ENCODE results near the gene ARHGAP10. TPM values are rescaled to one million over a fixed set of nuclear protein-coding genes. Genes with fewer than 3 reads are reported as not detected.
A peak's percentile ranks its signal among the peaks of the same experiment; 100 is the strongest.

ARHGAP10 gene
- total RNA-seq, 1 donor from 2014 or later: 25.5 TPM

GRCh38 chr4:147837435-147837834, 105.5 kb downstream of the ARHGAP10 start:
- Mint-ChIP-seq H3K27me3 (no peaks in the 10 kb centered on the region), H3K27ac (no peak overlapping the region), H3K9me3 (no peaks in the 10 kb centered on the region), H3K4me1 (ENCODE audit: unreplicated experiment) (peaks cover 28% of the 10 kb centered on the region), H3K4me3 (no peak overlapping the region), H3K36me3 (peaks cover 9% of the 10 kb centered on the region)
- peak; percentile 39 for TF ChIP-seq CTCF (conservative IDR thresholded peaks at IDR 0.05)
- no peak for DNase-seq (ENCODE audit: extremely low spot score, unreplicated experiment)

GRCh38 chr4:147837854-147838253, 106.0 kb downstream of the ARHGAP10 start:
- Mint-ChIP-seq H3K36me3 (peaks cover 13% of the 10 kb centered on the region), H3K27ac (no peak overlapping the region), H3K27me3 (no peaks in the 10 kb centered on the region), H3K9me3 (no peaks in the 10 kb centered on the region), H3K4me1 (ENCODE audit: unreplicated experiment) (peaks cover 32% of the 10 kb centered on the region), H3K4me3 (no peak overlapping the region)
- no peak for DNase-seq (ENCODE audit: extremely low spot score, unreplicated experiment)
- no peak for TF ChIP-seq CTCF (conservative IDR thresholded peaks at IDR 0.05)

- H3K36me3 Mint-ChIP-seq: peaks cover 10% of the 10 kb centered on the region
- no peak for TF ChIP-seq CTCF (conservative IDR thresholded peaks at IDR 0.05)
- no peaks in the 10 kb centered on the region for H3K9me3 Mint-ChIP-seq
- no peak overlapping the region for H3K4me3 Mint-ChIP-seq
- DNase-seq (ENCODE audit: extremely low spot score, unreplicated experiment): no peak
- no peak overlapping the region for H3K27ac Mint-ChIP-seq
- peaks cover 36% of the 10 kb centered on the region for H3K4me1 Mint-ChIP-seq (ENCODE audit: unreplicated experiment)
- H3K27me3 Mint-ChIP-seq: no peaks in the 10 kb centered on the region
Observed at GRCh38 chr4:147839200-147839599, 107.3 kb downstream of the ARHGAP10 start.

GRCh38 chr4:147839663-147840062, 107.8 kb downstream of the ARHGAP10 start:
- H3K27ac Mint-ChIP-seq: no peak overlapping the region
- no peak overlapping the region for H3K4me3 Mint-ChIP-seq
- peaks cover 35% of the 10 kb centered on the region for H3K4me1 Mint-ChIP-seq (ENCODE audit: unreplicated experiment)
- no peak for TF ChIP-seq CTCF (conservative IDR thresholded peaks at IDR 0.05)
- no peaks in the 10 kb centered on the region for H3K27me3 Mint-ChIP-seq
- no peak for DNase-seq (ENCODE audit: extremely low spot score, unreplicated experiment)
- H3K36me3 Mint-ChIP-seq: peaks cover 10% of the 10 kb centered on the region
- no peaks in the 10 kb centered on the region for H3K9me3 Mint-ChIP-seq

- no peaks in the 10 kb centered on the region for H3K27me3 Mint-ChIP-seq
- H3K4me3 Mint-ChIP-seq: no peak overlapping the region
- peaks cover 27% of the 10 kb centered on the region for H3K4me1 Mint-ChIP-seq (ENCODE audit: unreplicated experiment)
- no peaks in the 10 kb centered on the region for H3K9me3 Mint-ChIP-seq
- TF ChIP-seq CTCF (conservative IDR thresholded peaks at IDR 0.05): no peak
- no peak overlapping the region for H3K27ac Mint-ChIP-seq
- peaks cover 10% of the 10 kb centered on the region for H3K36me3 Mint-ChIP-seq
- DNase-seq (ENCODE audit: extremely low spot score, unreplicated experiment): no peak
Observed at GRCh38 chr4:147840838-147841738, 109.2 kb downstream of the ARHGAP10 start.
